GM19099 (cell line): ENCODE results near the gene CDAN1.

Source experiments
- POLR2A ChIP-seq: IDR thresholded peaks from 3 replicates; pipeline ENCODE4 v1.6.1; 2011; ENCODE audit warnings: low read depth; ENCODE audit not compliant: insufficient read length; ENCODE audit errors: extremely low read depth

The CDAN1 gene

GRCh38 chr15:42725331-42725903 lies 11.5 kb downstream of the CDAN1 start:
- no peak for TF ChIP-seq POLR2A

- TF ChIP-seq POLR2A = no peak
These were observed 12.7 kb downstream of the CDAN1 start for GRCh38 chr15:42724276-42724675.

- TF ChIP-seq POLR2A = no peak
These were observed 13.9 kb downstream of the CDAN1 start for GRCh38 chr15:42723068-42723467.

DNA sequence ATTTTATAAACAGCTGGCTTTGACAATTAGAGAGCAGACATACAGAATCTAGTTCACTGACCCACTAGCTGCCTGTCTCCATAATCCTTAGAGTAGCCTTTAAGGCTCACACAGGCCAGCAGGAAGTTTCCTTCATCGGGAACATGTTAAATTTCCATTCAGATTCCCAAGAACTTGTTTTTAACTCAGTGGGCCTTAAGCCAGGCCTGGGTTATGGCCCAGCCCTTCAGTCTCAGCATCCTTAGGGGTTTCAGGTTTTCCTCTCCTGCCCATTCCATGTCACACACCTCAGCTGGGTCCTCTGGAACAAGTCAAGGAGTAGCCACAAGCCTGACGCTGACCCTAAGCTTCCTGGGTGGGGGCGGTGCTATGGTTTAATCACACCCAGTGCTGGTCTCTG lies 15.0 kb downstream of the CDAN1 start:
- TF ChIP-seq POLR2A = no peak

GRCh38 chr15:42721016-42721415 lies 15.9 kb downstream of the CDAN1 start:
- no peak for TF ChIP-seq POLR2A

- no peak for TF ChIP-seq POLR2A
These were observed 16.9 kb downstream of the CDAN1 start for GRCh38 chr15:42720071-42720470.

DNA sequence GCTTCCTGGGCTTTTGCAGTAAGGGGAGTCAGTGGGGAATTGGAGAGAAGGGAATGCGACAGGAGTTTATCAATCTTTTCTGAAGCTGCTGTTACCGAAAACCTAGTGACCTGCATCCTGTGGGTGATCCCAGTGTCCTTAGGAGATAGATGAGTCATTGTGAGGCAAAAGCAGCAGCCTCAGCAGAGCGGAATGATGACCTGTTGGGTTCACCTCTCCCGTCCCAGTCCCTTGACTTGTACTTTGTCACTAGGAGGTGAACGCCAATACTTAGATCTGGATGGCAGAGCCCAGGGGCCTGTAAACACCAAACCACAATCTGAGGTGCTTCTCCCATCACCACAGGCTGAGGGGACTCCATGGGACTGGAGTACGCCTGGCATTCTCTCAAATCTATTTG lies 17.9 kb downstream of the CDAN1 start:
- no peak for TF ChIP-seq POLR2A

- TF ChIP-seq POLR2A = no peak
These were observed 20.3 kb downstream of the CDAN1 start for GRCh38 chr15:42716626-42717025.

DNA sequence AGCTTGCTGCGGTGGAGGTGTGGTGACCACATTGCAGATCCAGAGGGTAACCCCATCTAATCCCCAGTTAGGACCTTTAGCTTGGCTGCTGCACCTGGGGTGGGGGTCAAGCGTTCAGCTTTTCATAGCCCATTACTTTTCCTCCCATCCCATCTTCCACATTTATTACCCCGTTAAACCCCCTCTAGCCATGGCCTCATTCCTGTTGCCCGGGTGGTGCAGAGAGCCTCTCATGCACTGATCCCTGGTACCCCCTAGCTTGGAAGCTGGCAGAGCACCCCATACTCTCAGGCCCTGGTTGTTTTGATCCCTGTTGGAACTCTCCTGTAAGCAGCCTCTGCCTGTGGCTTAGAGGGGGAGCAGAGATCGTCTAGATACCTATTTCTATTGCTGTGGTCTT lies 20.8 kb downstream of the CDAN1 start:
- TF ChIP-seq POLR2A = no peak

DNA sequence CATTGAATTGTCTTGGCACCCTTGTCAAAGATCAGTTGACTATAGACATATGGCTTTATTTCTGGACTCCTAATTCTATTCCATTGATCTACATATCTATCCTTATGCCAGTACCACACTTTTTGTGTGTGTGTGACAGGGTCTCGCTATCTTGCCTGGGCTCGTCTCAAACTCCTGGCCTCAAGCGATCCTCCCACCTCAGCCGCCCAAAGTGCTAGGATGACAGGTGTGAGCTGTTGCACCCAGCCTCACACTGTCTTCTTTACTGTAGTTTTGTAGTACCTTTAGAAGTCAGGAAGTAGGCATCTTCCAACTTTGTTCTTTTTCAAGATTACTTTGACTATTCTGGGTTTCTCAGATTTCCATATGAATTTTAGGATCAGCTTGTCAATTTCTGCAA lies 24.3 kb downstream of the CDAN1 start:
- no peak for TF ChIP-seq POLR2A

DNA sequence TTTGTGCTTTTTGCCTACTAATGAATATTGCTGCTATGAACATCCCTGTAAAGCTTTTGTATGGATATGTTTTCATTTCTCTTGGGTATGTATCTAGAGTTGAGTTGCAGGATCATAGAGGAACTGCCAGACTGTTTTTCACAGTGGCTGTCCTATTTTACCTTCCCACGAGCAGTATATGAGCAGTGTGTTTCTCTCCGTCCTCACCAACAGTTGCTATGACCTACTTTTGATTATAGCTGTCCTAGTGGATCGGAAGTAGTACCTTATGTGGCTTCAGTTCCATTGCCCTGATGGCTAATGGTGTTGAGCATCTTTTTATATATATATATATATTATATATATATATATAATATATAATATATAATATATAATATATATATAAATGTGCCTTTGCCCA lies 25.2 kb downstream of the CDAN1 start:
- TF ChIP-seq POLR2A = no peak

GRCh38 chr15:42710662-42711061 lies 26.3 kb downstream of the CDAN1 start:
- no peak for TF ChIP-seq POLR2A

DNA sequence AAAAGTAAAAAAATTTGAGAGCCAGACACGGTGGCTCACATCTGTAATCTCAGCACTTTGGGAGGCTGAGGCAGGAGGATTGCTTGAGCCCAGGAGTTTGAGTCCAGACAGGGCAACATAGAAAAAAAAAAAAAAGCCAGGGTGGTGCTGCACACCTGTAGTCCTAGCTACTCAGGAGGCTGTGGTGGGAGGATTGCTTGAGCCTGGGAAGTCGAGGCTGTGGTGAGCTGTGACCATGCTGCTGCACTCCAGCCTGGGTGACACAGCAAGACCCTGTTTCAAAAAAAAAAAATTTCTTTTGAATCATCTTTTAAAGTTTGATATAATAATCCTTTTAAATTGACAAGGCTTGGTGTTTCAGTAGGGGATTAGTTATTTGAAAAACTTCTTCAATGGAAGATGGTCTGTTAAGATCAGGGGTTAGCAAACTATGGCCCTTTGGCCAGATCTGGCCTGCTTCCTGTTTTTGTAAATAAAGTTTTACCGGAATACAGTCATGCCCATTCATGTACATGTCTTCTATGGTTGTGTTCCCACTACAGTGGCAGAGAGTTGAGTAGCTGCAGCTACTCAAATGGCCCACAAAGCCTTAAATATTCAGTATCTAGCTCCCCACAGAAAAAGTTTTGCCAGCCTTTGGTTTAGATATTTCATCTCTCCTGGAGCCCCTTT lies 28.9 kb downstream of the CDAN1 start:
- no peak for TF ChIP-seq POLR2A

DNA sequence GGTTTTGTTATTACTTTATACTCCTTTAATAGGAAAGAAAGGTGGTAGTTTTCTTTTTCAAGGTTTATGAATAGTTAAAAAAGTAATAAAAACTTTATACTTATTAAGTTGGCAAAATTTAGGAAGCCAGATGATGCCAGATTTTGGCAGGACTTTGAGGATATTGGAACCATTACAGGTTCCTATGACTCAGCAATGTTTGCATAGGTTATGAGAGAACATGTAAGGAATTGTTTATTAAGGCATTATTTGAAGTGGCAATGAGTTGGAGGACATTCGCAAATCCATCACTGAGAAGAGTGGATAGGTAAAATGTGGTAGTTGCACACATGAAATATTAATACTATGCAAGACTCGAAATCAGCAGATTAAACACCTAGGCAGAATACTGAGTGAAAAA lies 29.9 kb downstream of the CDAN1 start:
- TF ChIP-seq POLR2A = no peak

- no peak for TF ChIP-seq POLR2A
These were observed 31.6 kb downstream of the CDAN1 start for GRCh38 chr15:42705336-42705735.

DNA sequence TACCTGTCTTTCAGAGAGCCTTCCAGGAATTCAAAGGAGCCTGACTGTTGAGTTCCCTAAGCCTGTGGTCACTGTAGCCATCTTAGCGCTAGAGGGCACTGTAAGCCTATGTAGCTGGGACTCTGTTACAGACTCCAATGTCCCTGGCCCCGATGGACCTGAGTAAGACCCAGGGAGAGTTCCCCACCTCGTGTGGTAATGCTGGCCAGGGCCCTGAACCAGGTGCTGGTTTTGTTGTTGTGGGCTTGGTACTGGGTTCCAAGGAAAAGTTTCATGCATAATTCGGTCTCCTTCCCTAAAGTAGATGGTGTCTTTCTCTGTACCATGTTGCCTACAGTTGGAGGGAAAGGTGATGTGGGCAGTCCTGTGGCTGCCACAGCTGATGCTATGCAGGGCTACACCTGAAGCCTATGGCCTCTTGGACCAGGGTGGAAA lies 32.4 kb downstream of the CDAN1 start:
- TF ChIP-seq POLR2A = no peak

- no peak for TF ChIP-seq POLR2A
These were observed 40.3 kb downstream of the CDAN1 start for GRCh38 chr15:42696626-42697025.
